NK-92 (cell line): Measurements from ENCODE around the gene BARD1.
"Not testable (repeated sequence)": the region's sequence is repeated elsewhere in the genome, so short reads cannot be mapped to it uniquely, and the experiment has no call there.

ENCODE experiments used
- DNase-seq: peaks from one replicate; lab custom pipeline; 2025; ENCODE audit not compliant: unreplicated experiment; lab: John Stamatoyannopoulos, UW

BARD1 gene

DNA sequence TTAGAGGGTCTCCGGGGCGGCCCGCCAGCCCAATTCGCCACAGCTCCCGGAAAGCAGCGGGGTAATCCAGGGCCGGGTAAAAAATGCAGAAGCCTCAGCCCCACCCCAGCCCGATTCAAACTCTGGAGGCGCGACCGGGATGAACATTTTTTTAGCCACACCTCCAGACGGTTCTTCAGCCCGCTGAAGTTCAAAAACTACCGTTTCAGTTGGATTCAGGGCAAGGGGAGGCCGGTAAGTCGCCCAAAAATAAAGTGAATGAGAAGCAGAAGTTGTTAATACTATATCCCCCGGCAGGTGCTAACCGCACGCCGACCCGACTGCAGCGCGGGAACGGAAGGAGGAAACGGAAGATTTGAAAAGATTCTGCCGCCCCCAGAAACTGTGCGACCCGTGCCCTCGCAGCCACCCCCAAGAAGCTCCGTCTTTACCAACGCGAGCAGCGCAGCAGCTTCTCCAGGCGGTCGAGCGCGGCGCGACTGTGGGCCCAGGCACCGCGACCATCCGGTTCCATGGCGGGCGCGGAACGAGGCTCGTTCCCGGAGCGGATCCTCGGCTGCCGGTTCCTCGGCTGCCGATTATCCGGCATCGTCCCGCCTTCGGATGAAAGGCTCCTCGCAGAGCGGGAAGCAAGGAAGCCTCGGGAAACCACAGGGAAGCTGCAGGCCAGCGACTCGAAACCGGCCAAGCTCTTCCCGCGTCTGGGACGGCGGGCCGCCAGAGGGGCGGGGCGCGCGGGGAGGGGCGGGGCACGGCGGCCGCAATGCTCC is at the start of gene BARD1:
BARD1 (minus strand) TSS at position 703 of the 770 bp plus-strand sequence; CDS start at position 589, 114 bp downstream.
- DNase-seq = peak; percentile 100

DNA sequence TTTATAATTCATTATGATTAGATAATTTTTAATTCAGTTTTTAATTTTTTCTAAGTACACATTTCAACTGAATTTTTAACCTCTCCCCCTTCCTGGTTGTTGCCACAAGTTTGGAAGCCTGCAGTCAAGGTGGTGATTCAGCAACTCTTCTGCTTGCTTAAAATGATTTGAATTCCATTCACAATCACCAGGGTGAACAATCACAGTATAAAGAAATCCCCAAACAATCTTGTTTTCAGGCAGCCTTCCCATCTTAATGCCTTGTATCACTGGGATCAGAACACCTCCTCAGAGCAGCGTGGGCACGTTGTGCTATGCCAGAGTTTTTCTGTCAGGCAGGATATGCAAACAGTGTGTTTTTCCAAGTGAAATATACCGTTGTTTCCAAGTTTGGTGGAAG is 46.7 kb upstream of the BARD1 start:
- no peak for DNase-seq

DNA sequence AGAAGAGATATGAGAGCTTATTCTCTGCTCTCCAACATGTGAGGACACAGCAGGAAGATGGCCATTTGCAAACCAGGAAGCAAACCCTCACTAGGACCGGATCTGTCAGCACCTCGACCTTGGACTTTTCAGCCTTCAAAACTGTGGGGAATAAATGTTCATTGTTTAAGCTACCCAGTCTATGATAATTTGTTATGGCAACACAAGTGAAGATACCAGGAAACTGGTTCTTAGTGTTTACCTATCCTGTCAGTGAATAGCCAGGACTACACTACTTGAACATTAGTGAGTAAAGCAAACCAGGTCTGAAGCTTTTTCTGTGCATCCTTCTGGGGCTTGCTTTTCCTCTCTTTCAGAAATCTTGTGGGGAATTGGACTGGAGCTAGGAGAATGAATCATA is 44.4 kb upstream of the BARD1 start:
- no peak for DNase-seq

DNA sequence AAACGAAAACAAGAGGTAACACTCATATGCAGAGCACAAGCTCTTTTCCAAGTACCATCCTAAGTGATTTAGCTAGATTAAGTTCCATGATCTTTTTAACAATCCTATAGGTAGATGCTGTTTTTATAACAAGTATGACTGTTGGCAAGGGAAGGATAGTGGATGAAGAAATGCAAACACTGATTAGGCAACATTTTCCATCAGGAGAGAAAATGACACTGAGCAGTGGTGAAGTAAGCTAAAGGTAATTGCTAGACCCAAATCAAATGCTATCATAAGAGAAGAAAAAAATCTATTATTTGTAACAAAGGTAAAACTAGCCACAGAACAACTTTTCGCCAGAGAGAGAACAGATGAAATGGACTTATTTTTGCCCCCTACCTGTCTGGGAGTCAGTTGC is 34.3 kb upstream of the BARD1 start:
- DNase-seq = no peak

DNA sequence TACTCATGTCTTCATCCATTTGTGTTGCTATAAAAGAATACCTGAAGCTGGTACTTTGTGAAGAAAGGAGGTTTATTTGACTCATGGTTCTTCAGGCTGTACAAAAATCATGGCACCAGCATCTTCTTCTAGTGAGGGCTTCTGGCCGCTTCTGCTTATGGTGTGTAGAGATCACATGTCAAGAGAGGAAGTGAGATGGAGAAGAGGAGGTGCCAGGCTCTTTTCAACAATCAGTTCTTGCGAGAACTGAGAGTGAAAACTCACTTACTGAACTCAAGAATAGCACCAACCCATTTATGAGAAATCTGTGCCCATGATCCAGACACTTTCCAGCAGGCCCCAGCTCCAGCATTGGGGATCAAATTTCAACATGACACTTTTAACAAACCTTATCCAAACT is 30.0 kb upstream of the BARD1 start:
- DNase-seq = no peak

DNA sequence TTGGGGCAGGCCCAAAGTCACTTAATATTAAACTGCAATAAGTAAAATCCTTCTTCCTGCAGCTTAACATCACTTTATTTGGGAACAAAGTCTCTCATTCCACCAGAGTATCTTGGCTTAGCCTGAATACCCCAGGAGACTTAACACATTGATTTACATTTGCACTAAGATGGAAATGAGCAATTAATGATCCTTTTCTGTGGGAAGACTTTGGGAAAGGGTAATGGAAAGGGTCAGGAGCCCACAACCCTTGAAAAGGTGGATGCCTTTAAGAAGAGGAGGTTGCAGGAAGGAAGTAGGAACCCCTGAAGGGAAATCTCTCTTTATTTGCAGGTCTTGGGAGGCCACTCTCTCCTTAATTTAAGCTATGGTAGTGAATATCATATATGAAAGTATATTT is 28.0 kb upstream of the BARD1 start:
- no peak for DNase-seq

DNA sequence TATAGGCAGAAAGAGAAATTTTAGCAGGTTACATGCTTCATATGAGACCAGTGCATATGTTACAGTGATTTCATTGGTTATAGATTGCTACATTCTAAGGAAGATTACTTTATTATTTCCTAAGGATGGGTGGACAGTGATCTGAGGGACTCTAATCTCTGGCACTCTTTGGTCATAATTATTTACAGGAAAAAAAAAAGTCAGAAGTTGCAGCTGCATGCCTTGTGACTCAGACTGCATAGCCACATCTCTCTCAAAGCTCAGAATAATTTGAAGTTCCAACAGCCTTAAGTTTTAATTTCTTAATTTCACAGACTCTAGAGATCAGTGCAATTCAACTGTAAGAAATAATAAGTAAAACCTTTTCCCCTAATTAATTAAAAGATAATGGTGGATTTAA is 27.1 kb upstream of the BARD1 start:
- DNase-seq = no peak

DNA sequence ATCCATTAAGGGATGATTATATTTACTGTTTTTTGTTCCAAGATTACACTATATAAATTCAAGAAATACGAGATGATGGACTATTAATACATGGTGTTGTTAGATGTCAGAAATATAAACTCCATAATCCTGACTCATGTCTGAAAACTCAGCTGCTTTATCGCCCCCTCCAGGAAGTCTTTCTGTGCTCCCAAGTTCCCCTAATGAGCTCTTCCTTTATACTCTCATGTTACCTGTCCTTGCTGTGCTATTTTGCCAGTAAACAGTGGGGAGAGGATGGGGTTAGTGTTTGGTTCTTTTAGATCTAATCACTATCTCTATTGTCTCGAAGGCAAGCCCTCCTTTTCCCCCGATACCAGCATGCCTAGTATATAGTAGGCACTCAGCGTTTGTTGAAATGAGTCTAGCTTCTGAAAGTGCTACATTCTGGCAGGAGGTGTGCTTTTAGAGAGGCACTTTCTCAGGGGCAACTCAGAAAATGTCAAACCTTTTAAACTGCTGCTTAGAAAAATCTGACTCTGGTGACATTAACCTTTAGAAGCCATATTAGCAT is 21.4 kb upstream of the BARD1 start:
- DNase-seq = no peak

DNA sequence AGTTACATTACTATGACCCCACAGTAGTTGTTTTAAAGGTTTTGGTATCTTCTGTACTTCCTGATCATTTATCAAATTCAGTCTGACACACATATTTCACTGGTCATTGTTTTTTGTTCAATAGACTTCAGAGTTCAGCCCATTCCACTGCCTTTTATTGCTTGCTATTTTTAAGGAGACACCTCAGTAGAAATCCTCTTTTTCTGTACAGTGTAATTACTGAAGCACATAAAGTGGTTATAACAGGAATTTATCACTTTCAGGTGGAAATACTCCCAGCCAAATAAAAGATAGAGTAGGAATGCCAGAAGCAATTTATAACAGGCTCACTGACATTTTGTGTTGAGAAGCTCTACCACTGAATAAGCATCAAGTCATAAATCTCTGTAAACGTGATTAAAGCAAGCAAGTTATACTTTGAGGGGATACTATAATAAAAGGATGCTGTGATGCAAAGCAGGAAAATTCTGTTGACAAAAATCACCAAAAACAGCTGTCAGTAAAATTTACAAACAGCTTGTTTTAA is 6.6 kb upstream of the BARD1 start:
- no peak for DNase-seq

DNA sequence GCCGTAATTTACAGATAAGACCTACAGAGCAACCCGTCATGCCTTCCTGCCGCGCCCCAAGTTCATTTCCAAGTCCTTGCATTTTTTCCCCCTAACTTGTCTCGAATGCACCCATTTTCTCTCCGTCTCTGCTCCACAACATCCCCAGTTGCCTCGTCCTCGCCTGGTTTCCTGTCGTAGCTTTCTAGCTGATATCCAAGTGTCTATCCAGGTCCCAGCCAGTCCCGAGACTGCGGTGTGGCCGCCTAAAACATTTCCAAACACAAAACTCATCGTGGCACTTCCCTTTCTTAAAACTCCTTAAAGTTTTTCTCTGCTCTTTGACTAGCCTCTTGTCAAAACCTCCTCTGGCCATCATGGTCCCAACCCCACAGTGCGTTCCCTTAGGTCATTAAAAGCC is 1.2 kb upstream of the BARD1 start:
- DNase-seq = no peak

DNA sequence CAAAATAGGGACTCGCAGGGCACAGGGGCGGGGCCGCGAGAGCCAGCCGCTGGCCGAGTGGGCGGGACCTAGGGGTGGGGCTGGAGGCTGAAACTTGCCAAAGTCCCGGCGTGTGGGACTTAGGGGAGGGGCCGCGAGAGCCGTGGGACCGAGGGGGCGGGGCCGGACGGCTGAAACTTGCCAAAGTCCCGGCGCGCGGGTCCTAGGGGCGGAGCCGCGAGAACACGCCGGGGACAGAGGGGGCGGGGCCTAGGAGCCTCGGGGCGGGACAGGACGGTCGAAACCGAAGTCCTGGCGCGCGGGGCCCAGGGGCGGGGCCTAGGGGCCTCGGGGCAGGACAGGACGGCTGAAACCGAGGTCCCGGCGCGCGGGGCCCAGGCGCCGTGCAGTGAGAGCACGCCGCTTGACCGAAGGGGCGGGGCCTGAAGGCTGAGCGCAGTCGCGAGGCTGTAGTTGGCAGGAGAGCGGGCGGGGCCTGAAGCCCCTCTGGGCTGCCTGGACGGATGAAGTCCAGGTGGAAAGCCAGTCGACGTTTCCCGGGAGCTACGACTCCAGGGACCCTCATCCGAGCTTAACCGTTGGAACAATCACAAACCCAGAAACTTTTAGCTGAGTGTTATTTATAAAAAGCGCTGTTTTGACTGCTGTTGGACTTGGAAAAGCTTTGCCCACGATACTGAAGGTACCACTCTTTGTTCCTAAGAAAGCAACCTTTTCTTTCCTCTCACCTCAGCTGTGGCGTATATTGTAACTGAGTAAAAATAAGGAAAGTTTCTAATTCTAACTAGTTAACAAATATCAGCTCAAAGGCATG is 475 bp upstream of the BARD1 start:
- peak; percentile 67 for DNase-seq

DNA sequence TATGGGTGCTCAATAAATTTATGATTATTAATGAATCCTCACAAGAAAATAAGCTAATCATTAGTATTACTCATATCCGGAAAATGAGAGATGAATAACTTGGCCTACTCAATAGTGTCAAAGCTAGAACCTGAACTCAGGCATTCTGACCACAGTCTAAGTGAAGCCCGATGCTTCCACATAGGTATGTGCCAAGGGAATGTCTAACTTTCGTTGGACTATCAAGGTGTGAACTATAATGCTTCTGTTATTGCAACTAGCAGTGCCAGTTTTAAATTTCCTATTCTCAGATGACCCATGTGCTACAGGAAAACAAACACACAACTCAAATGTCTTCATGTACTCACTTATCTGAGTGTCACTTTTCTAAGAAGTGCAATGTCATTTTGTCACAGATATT is 1.8 kb downstream of the BARD1 start:
- no peak for DNase-seq

DNA sequence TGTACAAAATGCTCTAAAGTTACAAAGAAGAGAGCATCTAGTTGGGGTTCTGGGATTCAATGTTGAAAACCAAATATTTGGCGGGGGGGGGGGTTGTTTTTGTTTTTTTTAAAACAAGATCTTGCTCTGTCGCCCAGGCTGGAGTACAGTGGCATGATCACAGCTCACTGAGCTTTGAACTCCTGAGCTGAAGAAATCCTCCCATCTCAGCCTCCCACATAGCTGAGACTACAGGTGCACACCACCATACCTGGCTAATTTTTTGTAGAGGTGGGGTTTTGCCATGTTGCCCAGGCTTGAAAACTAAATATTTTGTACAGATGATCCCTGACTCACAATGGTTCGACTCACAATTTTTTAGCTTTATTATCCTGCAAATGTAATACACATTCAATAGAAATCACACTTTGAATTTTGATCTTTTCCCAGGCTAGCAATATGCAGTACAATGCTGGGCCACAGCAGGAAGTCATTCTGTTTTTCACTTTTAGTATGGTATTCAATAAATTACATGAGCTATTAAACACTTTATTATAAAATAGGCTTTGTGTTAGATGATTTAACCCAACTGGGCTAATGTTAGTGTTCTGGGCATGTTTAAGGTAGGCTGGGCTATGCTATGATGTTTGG is 7.6 kb downstream of the BARD1 start:
- DNase-seq = no peak

DNA sequence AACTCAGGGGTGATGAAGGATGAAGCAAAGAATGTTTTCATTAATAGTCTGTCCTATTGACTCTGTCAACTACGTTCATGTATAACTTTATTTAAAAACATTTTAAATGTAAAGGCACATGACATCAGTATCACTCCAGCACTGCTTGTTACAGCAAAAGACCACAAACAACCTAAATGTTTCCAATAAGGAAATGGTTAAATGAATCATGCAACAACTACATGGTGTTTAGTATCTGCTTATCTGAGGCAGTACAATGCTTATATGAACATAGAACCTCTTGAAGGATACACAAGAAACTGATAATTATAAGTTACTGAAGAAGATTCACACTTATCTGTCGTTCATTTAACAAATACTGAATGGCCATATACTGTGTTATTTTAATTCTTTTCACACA is 8.4 kb downstream of the BARD1 start:
- no peak for DNase-seq

DNA sequence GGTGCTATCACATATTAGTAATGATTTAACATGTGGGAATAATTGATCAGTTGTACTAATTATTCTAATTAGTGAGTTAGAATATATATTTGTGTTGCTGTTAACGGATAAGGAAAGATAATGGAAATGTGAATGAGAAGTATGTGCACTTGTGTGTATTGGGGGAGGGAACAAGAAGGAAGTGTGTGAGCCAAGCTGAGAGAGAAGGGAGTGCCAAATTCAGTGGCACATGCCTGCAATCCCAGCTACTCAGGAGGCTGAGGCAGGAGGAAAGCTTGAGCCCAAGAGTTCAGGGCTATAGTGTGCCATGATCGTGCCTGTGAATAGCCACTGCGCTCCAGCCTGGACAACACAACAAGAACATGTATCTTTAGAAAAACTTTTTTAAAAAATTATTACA is 9.3 kb downstream of the BARD1 start:
- no peak for DNase-seq

DNA sequence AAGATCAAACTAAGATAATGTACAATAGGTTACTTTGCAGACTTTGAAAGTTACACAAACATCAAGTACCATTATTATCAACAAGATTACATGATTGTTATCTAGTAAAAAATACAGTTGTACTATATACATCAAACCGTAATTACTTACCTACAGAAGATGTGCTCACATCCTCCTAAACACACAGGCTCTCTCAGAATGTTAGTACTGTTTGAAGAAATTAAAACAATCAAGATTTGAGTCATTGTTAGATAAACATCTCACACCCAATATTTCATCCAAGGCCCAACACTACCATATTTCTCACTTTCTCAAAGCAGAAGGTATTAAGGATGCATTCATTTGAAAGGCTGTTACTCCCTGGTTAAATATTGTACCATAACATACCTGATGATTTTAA is 12.6 kb downstream of the BARD1 start:
- DNase-seq = no peak

DNA sequence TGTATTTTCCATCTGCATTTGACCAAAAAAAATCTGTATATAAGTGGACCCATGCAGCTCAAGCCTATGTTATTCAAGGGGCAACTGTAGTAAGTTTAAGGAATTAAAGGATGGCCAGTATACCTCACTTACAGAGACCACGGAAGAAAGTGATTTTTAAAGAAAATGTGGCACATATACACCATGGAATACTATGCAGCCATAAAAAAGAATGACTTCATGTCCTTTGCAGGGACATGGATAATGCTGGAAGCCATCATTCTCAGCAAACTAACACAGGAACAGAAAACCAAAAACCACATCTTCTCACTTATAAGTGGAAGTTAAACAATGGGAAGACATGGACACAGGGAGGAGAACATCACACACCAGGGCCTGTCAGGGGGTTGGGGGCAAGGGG is 26.3 kb downstream of the BARD1 start:
- DNase-seq = not testable (repeated sequence)

DNA sequence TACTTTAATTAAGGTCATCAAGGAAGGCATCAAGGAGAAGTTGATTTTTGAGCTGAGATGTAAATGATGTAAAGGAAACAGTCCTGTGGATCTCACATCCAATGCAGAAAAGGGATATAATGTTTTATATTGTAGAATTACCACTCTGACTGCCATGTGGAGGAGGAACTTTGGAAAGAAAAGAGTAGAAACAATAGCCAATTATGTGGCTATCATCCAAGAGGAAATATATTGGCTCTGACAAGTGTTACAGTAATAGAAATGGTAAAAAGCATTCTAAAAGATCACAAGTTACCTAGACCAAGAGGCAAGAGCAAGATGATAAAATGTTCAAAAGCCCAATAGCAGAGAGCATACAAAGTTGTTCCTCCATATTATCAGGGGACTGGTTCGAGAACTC is 26.8 kb downstream of the BARD1 start:
- DNase-seq = no peak

DNA sequence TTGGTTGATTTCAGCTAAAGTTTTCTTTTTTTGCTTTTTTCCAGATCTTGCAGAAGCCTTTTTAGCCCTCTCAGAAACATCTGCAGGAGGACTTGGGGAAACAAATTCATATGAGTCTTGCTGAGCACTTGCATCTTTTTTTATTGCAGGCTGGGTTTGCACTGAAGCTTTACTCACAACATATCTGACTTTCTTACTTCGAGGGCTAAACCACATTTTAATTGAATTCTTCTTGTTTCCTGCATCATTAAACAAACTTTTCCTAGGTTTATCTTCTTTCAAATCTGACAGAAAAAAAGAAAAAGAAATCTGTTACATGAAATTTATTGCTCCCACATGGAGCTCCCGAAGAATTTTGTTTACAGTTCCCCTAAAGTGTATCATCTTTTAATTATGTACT is 28.3 kb downstream of the BARD1 start:
- DNase-seq = no peak

DNA sequence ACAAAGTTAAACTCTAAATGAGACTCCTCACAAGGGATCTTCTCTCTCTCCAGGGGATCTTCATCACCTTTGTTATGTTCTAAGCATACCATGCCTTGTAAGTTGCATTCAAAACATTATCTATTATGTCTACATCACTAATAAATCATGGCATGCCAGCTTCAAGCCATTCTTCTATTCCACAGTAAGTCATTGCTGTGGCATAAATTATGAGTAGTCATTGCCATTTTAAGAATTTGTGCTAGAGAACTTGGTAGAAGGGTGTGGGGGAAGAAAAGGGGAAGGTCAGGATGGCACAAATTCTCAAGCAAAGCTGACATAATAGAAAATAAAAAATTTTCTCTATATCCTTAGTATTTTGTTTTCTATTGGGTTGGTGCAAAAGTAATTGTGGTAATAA is 33.5 kb downstream of the BARD1 start:
- DNase-seq = no peak

DNA sequence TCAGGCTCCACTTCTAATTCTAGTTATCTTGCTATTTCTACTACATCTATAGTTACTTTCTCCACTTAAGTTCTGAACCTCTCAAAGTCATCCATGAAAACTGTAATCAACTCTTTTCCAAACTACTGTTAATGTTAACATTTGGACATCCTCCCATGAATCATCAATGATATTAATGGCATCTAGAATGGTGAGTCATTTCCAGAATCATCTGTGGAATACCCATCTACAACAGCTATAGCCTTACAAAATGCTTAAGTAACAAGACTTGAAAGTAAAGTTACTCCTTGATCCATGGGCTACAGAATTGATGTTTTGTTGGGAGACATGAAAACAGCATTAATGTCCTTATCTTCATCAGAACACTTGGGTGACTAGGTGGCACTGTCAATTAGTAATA is 35.4 kb downstream of the BARD1 start:
- no peak for DNase-seq
